Progenitor cell of endocrine pancreas (in vitro differentiated cells): ENCODE results near the gene SPHKAP. TPM values are rescaled to one million over a fixed set of nuclear protein-coding genes. Genes with fewer than 3 reads are reported as not detected.

Experiments
- DNase-seq: peaks from one replicate; pipeline ENCODE4 v3.0.0; 2021; ENCODE audit warnings: low spot score; ENCODE audit not compliant: unreplicated experiment
- H3K27ac Mint-ChIP-seq: 2 replicates; pipeline ENCODE4 v1.8.0; 2021; ENCODE audit warnings: mild to moderate bottlenecking, moderate library complexity, mixed read lengths
- H3K27me3 Mint-ChIP-seq: 2 replicates; pipeline ENCODE4 v1.8.0; 2021; ENCODE audit warnings: mixed read lengths
- H3K36me3 Mint-ChIP-seq: 2 replicates; pipeline ENCODE4 v1.8.0; 2022; ENCODE audit warnings: mixed read lengths; ENCODE audit not compliant: insufficient read depth
- H3K4me1 Mint-ChIP-seq: 2 replicates; pipeline ENCODE4 v1.8.0; 2021; ENCODE audit warnings: low read depth, mixed read lengths
- H3K4me3 Mint-ChIP-seq: 2 replicates; pipeline ENCODE4 v1.8.0; 2021; ENCODE audit warnings: low read depth, mild to moderate bottlenecking, moderate library complexity, mixed read lengths
- H3K9me3 Mint-ChIP-seq: 2 replicates; pipeline ENCODE4 v1.8.0; 2021; ENCODE audit warnings: low read depth, mixed read lengths
- total RNA-seq: library from RNA; stranded (reverse); gene quantifications from 2 replicates; pipeline ENCODE4 v1.2.1, GENCODE V29; 2021
- TF ChIP-seq, protein P1 (sequence below): fragments of 200-600 bp; sonication (generic); IDR thresholded peaks from one replicate; pipeline ENCODE4 v1.5.0; 2021; ENCODE audit warnings: antibody characterized with exemption, mild to moderate bottlenecking; ENCODE audit not compliant: unreplicated experiment

Gene SPHKAP
- total RNA-seq, 1 donor from 2014 or later = 0.07 TPM

- Mint-ChIP-seq H3K36me3 (no peaks in the 10 kb centered on the region), H3K4me1 (no peaks in the 10 kb centered on the region), H3K27ac (no peak overlapping the region), H3K4me3 (no peak overlapping the region), H3K27me3 (no peaks in the 10 kb centered on the region), H3K9me3 (no peaks in the 10 kb centered on the region)
- TF ChIP-seq, protein P1, sequence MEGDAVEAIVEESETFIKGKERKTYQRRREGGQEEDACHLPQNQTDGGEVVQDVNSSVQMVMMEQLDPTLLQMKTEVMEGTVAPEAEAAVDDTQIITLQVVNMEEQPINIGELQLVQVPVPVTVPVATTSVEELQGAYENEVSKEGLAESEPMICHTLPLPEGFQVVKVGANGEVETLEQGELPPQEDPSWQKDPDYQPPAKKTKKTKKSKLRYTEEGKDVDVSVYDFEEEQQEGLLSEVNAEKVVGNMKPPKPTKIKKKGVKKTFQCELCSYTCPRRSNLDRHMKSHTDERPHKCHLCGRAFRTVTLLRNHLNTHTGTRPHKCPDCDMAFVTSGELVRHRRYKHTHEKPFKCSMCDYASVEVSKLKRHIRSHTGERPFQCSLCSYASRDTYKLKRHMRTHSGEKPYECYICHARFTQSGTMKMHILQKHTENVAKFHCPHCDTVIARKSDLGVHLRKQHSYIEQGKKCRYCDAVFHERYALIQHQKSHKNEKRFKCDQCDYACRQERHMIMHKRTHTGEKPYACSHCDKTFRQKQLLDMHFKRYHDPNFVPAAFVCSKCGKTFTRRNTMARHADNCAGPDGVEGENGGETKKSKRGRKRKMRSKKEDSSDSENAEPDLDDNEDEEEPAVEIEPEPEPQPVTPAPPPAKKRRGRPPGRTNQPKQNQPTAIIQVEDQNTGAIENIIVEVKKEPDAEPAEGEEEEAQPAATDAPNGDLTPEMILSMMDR = no peak
- no peak for DNase-seq
Measured at GRCh38 chr2:228118940-228119339, 62.5 kb downstream of the SPHKAP start.

DNA sequence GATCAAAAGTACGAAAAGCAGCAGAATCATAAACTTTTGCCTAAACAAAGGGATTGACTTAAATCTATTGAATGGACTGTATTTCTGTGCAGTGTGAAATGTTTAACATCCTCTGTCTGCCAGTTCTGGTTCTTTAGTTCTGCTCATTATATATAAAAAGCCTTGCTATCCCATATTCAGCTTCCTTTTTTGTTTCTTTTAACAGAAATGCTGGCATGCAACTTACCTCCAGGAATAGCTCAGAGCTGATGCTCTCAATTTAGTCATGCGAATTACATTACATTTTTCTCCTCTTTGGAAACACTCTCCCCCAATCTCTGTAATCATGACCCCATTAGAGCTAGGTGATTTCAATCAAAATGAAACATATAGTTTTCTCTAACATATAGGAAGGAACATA is 73.6 kb downstream of the SPHKAP start:
- H3K36me3 Mint-ChIP-seq = no peaks in the 10 kb centered on the region
- no peaks in the 10 kb centered on the region for H3K4me1 Mint-ChIP-seq
- TF ChIP-seq, protein P1 = no peak
- H3K27ac Mint-ChIP-seq = no peak overlapping the region
- no peaks in the 10 kb centered on the region for H3K27me3 Mint-ChIP-seq
- DNase-seq = no peak
- no peak overlapping the region for H3K4me3 Mint-ChIP-seq
- no peaks in the 10 kb centered on the region for H3K9me3 Mint-ChIP-seq

DNA sequence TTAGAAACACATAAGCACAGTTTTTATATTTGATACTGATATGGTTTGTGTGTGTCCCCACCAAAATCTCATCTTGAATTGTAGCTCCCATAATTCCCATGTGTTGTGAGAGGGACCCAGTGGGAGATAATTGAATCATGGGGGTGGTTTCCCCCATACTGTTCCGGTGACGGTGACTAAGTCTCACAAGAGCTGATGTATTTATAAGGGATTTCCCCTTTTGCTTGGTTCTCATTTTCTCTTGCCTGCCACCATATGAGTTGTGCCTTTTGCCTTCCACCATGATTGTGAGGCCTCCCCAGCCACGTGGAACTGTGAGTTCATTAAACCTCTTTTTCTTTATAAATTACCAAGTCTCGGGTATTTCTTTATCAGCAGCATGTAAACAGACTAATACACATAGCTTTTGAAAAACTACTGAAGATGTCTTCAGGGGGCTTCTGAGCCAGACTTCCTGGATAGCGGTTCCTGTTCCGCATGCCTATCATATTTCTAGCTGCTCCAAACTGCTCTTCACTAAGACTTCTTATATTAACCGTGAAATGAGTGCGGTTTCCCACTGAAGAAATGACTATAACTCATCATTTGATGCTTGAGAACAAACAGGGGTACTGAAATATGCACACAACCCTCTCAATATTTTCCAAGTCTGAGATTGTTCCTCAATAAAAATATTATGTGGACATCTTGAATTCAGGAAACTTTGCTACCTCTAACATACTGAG is 75.8 kb downstream of the SPHKAP start:
- Mint-ChIP-seq H3K36me3 (no peaks in the 10 kb centered on the region), H3K27ac (no peak overlapping the region)

DNA sequence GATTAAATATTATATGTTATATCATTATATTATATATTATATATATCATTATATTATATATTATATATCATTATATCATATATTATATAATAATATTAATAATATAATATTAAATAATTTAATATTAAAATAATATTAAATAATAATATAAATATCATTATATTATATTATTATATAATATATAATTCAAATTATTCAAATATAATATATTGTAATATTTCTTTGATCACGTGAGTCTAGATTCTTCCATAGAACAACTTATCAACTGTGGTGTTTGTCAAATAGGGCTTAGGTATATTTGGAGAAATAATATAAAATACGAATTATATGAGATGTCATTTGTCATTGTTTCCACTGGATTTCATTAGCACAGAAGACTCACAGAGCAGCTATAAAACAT is 77.3 kb downstream of the SPHKAP start:
- TF ChIP-seq, protein P1 = no peak
- no peaks in the 10 kb centered on the region for H3K27me3 Mint-ChIP-seq
- H3K4me1 Mint-ChIP-seq = no peaks in the 10 kb centered on the region
- H3K4me3 Mint-ChIP-seq = no peak overlapping the region
- H3K9me3 Mint-ChIP-seq = peaks cover 12% of the 10 kb centered on the region
- peaks cover 2% of the 10 kb centered on the region for H3K36me3 Mint-ChIP-seq
- H3K27ac Mint-ChIP-seq = no peak overlapping the region
- DNase-seq = no peak

More for the DNA sequence above, 75.8 kb downstream of the SPHKAP start:
- TF ChIP-seq, protein P1 = no peak
- H3K4me3 Mint-ChIP-seq = no peak overlapping the region
- H3K4me1 Mint-ChIP-seq = no peaks in the 10 kb centered on the region
- H3K27me3 Mint-ChIP-seq = no peaks in the 10 kb centered on the region
- peaks cover 4% of the 10 kb centered on the region for H3K9me3 Mint-ChIP-seq
- no peak for DNase-seq

DNA sequence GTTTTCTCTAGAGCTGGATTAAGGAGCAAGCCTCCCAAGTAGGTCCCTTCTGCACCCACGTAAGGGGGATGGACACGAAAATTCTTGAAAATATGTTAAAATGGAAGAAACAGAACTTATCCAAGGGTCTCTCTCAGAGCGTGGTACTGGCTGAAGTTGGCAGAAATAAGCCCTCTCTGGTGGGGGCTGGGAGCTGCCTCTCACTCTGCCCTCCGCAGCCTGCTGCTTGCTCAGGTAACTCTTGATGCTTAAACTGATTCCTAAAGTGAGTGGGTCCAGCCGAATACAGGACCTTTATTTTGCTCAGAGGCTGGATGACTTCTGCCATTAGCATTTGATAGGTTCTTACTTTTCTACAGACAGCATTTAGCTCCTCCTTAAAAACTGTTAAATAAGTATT is 78.1 kb downstream of the SPHKAP start:
- H3K27ac Mint-ChIP-seq = no peak overlapping the region
- no peaks in the 10 kb centered on the region for H3K27me3 Mint-ChIP-seq
- no peak overlapping the region for H3K4me3 Mint-ChIP-seq
- TF ChIP-seq, protein P1 = no peak
- no peak for DNase-seq
- H3K9me3 Mint-ChIP-seq = peaks cover 18% of the 10 kb centered on the region
- no peaks in the 10 kb centered on the region for H3K4me1 Mint-ChIP-seq
- peaks cover 2% of the 10 kb centered on the region for H3K36me3 Mint-ChIP-seq
